HepG2 (cell line): ENCODE measurements around the gene ACSS1. TPM values are rescaled to one million over a fixed set of nuclear protein-coding genes. Genes with fewer than 3 reads are reported as not detected.

Experiments
- ATF4 ChIP-seq, 2 experiments: fragments of 450-650 bp in 1 of 2; sonication (generic) in 1 of 2; formaldehyde crosslinking; IDR thresholded peaks; 2 replicates each; pipeline versions ENCODE4 v1.5.0 to v1.8.0; 2020 to 2022; ENCODE audit warnings: mild to moderate bottlenecking in 1 of 2, missing genetic modification reagents in 1 of 2
- BCL3 ChIP-seq: sonication (generic); formaldehyde crosslinking; IDR thresholded peaks from 2 replicates; pipeline ENCODE4 v1.5.1; 2020; ENCODE audit warnings: mild to moderate bottlenecking, missing genetic modification reagents, moderate library complexity
- CBX5 ChIP-seq: sonication (generic); formaldehyde crosslinking; IDR thresholded peaks from 2 replicates; pipeline ENCODE4 v1.4.0; 2020; ENCODE audit warnings: missing genetic modification reagents, borderline replicate concordance
- CSRNP1 ChIP-seq: sonication (generic); formaldehyde crosslinking; IDR thresholded peaks from 2 replicates; pipeline ENCODE4 v1.8.1; 2023; ENCODE audit warnings: mild to moderate bottlenecking, missing genetic modification reagents
- FLYWCH1 ChIP-seq: sonication (generic); formaldehyde crosslinking; IDR thresholded peaks from 2 replicates; pipeline ENCODE4 v1.8.1; 2023; ENCODE audit warnings: mild to moderate bottlenecking, missing genetic modification reagents
- KLF11 ChIP-seq: IDR thresholded peaks from 2 replicates; pipeline ENCODE4 v1.6.1; 2016; ENCODE audit warnings: missing compliant biosample characterization
- MLX ChIP-seq: IDR thresholded peaks from 2 replicates; pipeline ENCODE4 v1.6.1; 2016
- PREB ChIP-seq: sonication (generic); formaldehyde crosslinking; IDR thresholded peaks from 2 replicates; pipeline ENCODE4 v1.4.0; 2020; ENCODE audit warnings: missing genetic modification reagents
- TEF ChIP-seq: sonication (generic); formaldehyde crosslinking; IDR thresholded peaks from 2 replicates; pipeline ENCODE4 v1.5.0; 2020; ENCODE audit warnings: missing genetic modification reagents
- ZFP37 ChIP-seq: sonication (generic); formaldehyde crosslinking; IDR thresholded peaks from 2 replicates; pipeline ENCODE4 v1.4.0; 2020; ENCODE audit warnings: missing genetic modification reagents, borderline replicate concordance
- ZNF276 ChIP-seq: sonication (generic); formaldehyde crosslinking; IDR thresholded peaks from 2 replicates; pipeline ENCODE4 v1.4.0; 2020; ENCODE audit warnings: mild to moderate bottlenecking, low read depth, missing genetic modification reagents
- ZNF441 ChIP-seq: sonication (generic); formaldehyde crosslinking; IDR thresholded peaks from 2 replicates; pipeline ENCODE4 v1.7.0; 2021; ENCODE audit warnings: missing genetic modification reagents, borderline replicate concordance
- ZNF501 ChIP-seq: sonication (generic); formaldehyde crosslinking; IDR thresholded peaks from 2 replicates; pipeline ENCODE4 v1.5.1; 2020; ENCODE audit warnings: mild to moderate bottlenecking, moderate library complexity, missing genetic modification reagents
- ZNF547 ChIP-seq: sonication (generic); formaldehyde crosslinking; IDR thresholded peaks from 2 replicates; pipeline ENCODE4 v1.5.1; 2020; ENCODE audit warnings: mild to moderate bottlenecking, missing genetic modification reagents
- ZNF710 ChIP-seq: sonication (generic); formaldehyde crosslinking; IDR thresholded peaks from 2 replicates; pipeline ENCODE4 v1.5.0; 2020; ENCODE audit warnings: mild to moderate bottlenecking, missing genetic modification reagents, borderline replicate concordance
- ZNF761 ChIP-seq: sonication (generic); formaldehyde crosslinking; conservative IDR thresholded peaks from 2 replicates; pipeline ENCODE4 v1.4.0; 2020; ENCODE audit warnings: mild to moderate bottlenecking, missing genetic modification reagents
- polyA plus RNA-seq, 8 experiments: library from polyadenylated mRNA; depleted of rRNA in 3 of 8; stranded (reverse) in 7 of 8; unstranded in 1 of 8; fragments of >200 nt; fragmentation: Illumina TruSeq in 4 of 8; extraction: Trizol in 4 of 8; gene quantifications; 2 replicates each; pipeline versions ENCODE4 v1.2.1 to v1.2.3, GENCODE V29; 2011 to 2016; ENCODE audit warnings: low read depth in 4 of 8, missing spikeins in 1 of 8, mixed read lengths in 1 of 8; ENCODE audit not compliant: insufficient read depth in 1 of 8
- total RNA-seq, 5 experiments: library from RNA; depleted of rRNA; stranded (reverse); fragments of >200 nt; fragmentation: Illumina TruSeq; extraction: Trizol; gene quantifications; 2 replicates each; pipeline ENCODE4 v1.2.3, GENCODE V29; 2016; ENCODE audit warnings: low read depth in 1 of 5

Gene ACSS1
- total and polyA plus RNA-seq, 2 of the 13 experiments (the other 11 are each of a cell fraction or from before 2014, with no cell fraction given), result 15.2 to 41.6 TPM

GRCh38 chr20:25057234-25058050 lies 497 bp downstream of the ACSS1 start (continued):
- TF ChIP-seq ATF4 (CRISPR knock-in tag; IDR thresholded peaks at IDR 0.05), result peak in 1 of 2 experiments; percentile 44; a peak in 1 of 4 replicates
- TF ChIP-seq MLX (CRISPR knock-in tag), result 0 out of 2 replicates have a peak, but pooled peaks have one; percentile 20
- TF ChIP-seq ZNF710 (CRISPR knock-in tag), result no peak
- no peak for TF ChIP-seq ZNF441 (CRISPR knock-in tag)
- peak; percentile 43; the same call in 1 of the 2 replicates for TF ChIP-seq CBX5 (CRISPR knock-in tag)
- TF ChIP-seq FLYWCH1 (CRISPR knock-in tag), result no peak
- 0 out of 2 replicates have a peak, but pooled peaks have one; percentile 26 for TF ChIP-seq ZNF276 (CRISPR knock-in tag)
- TF ChIP-seq KLF11 (CRISPR knock-in tag), result peak; percentile 68; the same call in 1 of the 2 replicates
- peak; percentile 89; the same call in 1 of the 2 replicates for TF ChIP-seq CSRNP1 (CRISPR knock-in tag)
- peak; percentile 11; the same call in 1 of the 2 replicates for TF ChIP-seq ZNF761 (CRISPR knock-in tag)
- peak; percentile 91 for TF ChIP-seq TEF
- TF ChIP-seq ZNF547 (CRISPR knock-in tag), result peak; percentile 94
- peak; percentile 80 for TF ChIP-seq ZNF501 (CRISPR knock-in tag)
- TF ChIP-seq BCL3 (CRISPR knock-in tag), result peak; percentile 87; the same call in 1 of the 2 replicates
- no peak for TF ChIP-seq ZFP37 (CRISPR knock-in tag)
- peak; percentile 82; the same call in 1 of the 2 replicates for TF ChIP-seq PREB (CRISPR knock-in tag)
